ENCODE data around the gene ALKBH6.

DNA sequence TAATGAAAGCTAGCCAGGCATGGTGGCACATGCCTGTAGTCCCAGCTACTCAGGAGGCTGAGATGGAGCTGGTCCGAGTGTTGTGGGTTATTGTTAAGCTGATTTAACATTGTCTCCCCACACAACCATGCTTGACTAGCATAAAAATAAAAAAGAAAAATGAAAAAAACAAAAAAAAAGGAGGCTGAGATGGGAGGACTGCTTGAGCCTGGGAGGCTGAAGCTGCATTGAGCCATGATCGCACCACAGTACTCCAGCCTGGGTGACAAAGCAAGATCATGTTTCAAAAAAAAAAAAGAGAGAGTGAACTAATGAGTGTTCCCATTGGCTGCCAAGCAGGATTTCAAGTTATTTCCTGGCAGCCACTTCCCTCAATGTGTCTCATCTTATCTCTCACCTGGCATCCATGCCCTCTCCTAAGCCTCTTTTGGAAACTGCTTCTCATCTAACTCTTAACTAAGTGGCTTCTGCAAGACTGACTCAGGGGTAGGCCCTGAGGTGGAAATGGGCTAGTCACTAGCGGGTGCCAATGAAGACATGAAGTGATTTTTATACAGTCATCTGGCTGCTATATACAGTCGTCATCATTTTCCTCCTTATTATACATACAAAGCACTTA lies 35.2 kb upstream of the ALKBH6 start:
- TF ChIP-seq EZH2phosphoT487 (IDR thresholded peaks at IDR 0.05; ENCODE audit: insufficient read depth, low read depth) (no peak), EZH2 (IDR thresholded peaks at IDR 0.05; ENCODE audit: insufficient read depth, poor library complexity, severe bottlenecking) (no peak)
